Astrocyte of the cerebellum (primary cell): ENCODE data around the gene MYZAP.

Experiments used
- DNase-seq: peaks from one replicate; pipeline ENCODE4 v3.0.0-alpha.2; 2011; ENCODE audit warnings: low read depth
- H3K4me3 ChIP-seq: 2 replicates; pipeline ENCODE4 v1.5.1; 2011; ENCODE audit warnings: mild to moderate bottlenecking, low read depth, low read length, moderate library complexity
- CTCF ChIP-seq: IDR thresholded peaks from 2 replicates; pipeline ENCODE4 v1.5.1; 2012; ENCODE audit warnings: low read length, low read depth, moderate library complexity, mild to moderate bottlenecking; ENCODE audit errors: missing control alignments
- in situ Hi-C: cut with HindIII; loops from 2 replicates; pipeline ENCODE4 v1.10.0; 2017; ENCODE audit warnings: low sequenced_read_pairs

Gene MYZAP

DNA sequence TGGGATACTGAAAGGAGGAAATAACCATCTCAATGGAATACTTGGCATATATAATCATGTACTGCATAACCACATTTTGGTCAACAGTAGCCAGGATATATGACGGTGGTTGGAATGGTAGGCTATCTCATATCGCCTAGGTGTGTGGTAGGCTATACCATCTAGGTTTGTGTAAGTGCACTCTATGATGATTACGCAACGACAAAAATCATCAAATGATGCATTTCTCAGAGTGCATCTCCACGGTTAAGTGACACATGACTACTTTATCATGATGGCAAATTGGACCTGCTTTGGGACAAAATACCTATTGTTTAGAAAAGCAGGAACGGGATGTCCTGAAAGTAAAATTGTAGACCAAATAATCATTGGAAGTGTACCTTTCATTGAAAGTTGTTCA is 2.8 kb downstream of the MYZAP start:
- no peak for TF ChIP-seq CTCF
- DNase-seq: no peak
- H3K4me3 ChIP-seq: no peak overlapping the region
- in situ Hi-C loops: no loop called here

GRCh38 chr15:57595011-57595866 is 3.5 kb downstream of the MYZAP start:
- no peak for DNase-seq
- in situ Hi-C loops: no loop called here
- H3K4me3 ChIP-seq: no peak overlapping the region
- no peak for TF ChIP-seq CTCF

- in situ Hi-C loops: no loop called here
- no peak for DNase-seq
- no peak overlapping the region for H3K4me3 ChIP-seq
- no peak for TF ChIP-seq CTCF
These were observed 4.7 kb downstream of the MYZAP start for GRCh38 chr15:57596301-57596855.

GRCh38 chr15:57596978-57597377 is 5.3 kb downstream of the MYZAP start:
- no peak overlapping the region for H3K4me3 ChIP-seq
- no peak for DNase-seq
- in situ Hi-C loops: no loop called here
- no peak for TF ChIP-seq CTCF

DNA sequence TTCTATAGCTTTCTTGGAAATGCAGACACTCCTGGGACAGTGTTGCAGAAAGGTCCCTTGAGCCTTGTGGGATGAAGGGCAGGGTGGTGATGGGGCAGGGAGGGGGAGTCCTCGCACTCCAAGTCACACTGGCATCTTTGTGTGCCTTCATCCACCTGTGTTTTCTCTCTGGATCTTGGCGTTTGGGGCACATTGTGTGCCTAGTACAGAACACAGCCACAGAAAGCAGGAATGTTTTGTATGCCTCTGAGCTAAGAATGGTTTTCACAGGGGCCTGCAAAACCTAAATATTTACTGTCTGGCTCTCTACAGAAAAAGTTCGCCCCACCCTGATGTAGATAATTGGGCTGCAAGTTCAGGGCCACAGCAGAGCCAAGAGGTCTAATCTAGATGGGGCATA is 5.7 kb downstream of the MYZAP start:
- no peak for DNase-seq
- no peak overlapping the region for H3K4me3 ChIP-seq
- TF ChIP-seq CTCF: no peak
- in situ Hi-C loops: no loop called here

GRCh38 chr15:57598346-57598745 is 6.6 kb downstream of the MYZAP start:
- in situ Hi-C loops: no loop called here
- TF ChIP-seq CTCF: no peak
- DNase-seq: no peak
- H3K4me3 ChIP-seq: no peak overlapping the region
